H54 (cell line): ENCODE data around the gene SLC35G3.
"Not testable (repeated sequence)": the region's sequence is repeated elsewhere in the genome, so short reads cannot be mapped to it uniquely, and the experiment has no call there.

Experiments
- DNase-seq: peaks from one replicate; pipeline ENCODE4 v3.0.0; 2011; ENCODE audit warnings: low spot score, mixed read lengths; ENCODE audit not compliant: insufficient read length
- FAIRE-seq: peaks from 3 replicates; lab custom pipeline; 2011; peaks lifted over from hg19 to GRCh38; lab: Jason Lieb, UNC
- POLR2A ChIP-seq: IDR thresholded peaks from 2 replicates; pipeline ENCODE4 v1.6.1; 2011; ENCODE audit warnings: low read depth, mild to moderate bottlenecking, low read length

SLC35G3 gene

DNA sequence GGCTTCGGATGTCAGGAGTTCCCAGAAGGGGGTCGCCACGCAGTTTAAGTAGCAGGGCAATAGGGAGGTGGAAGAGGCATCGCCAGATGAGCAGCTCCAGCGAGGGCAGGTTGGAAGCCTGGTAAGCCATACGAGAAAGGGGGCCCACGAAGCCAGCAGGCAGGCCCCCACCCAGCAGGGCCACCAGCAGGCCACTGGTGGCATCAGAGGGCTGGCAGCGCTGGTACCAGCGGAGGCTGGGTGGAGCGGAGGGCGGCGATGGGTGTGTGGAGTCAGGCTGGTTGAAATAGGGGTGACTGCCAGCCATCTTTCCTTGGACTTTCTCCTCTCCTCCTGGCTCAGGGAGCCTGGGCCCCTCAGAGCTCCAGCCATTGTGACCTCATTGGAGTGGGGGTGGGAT is at the start of gene SLC35G3:
SLC35G3 (minus strand) TSS at position 393 of the 400 bp plus-strand sequence; CDS start at position 307, 86 bp downstream.
- not testable (repeated sequence) for FAIRE-seq, DNase-seq

- DNase-seq: peak; percentile 25
- no peak for FAIRE-seq
- no peak for TF ChIP-seq POLR2A
Observed at GRCh38 chr17:35243561-35244340, 49.6 kb upstream of the SLC35G3 start.

- no peak for FAIRE-seq
- peak; percentile 78 for DNase-seq
- peak; percentile 92 for TF ChIP-seq POLR2A
Observed at GRCh38 chr17:35242805-35243560, 48.8 kb upstream of the SLC35G3 start, which contains the start of gene SLFN5. SLFN5 (plus strand) TSS chr17:35243072; CDS start chr17:35258691, 15,619 bp downstream.

DNA sequence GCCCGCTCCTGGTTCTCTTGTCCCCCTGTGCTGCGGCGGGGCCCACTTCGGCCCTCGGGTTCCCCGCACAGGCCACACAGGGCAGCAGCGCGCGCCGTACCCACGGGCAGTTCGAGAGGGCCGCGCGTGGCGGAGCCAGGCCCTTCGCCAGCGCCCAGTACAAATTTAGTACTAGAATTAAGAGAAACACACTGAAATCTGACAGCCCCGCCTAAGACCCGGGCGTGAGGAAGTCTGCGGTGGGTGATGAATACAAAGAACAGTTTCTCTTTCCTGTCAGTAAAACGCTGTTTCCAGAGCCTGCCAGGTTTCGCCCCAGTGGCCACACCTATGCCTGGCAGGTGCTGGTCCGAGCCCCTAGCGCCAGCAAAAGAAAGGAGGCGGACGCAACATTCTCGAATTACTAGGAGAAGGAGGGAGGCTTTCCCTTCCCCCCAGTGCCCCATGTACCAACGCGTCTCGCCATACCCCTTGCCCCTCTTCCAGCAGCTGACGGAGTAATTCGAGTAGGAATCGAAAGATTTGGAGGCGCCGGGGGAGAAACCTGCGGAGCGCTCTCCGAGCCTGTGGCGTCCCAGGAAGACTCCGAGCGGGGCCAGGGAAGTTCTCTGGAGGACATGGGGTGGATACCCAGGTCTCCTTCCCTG is 48.1 kb upstream of the SLC35G3 start:
- DNase-seq (no peak), FAIRE-seq (no peak)
- no peak for TF ChIP-seq POLR2A

DNA sequence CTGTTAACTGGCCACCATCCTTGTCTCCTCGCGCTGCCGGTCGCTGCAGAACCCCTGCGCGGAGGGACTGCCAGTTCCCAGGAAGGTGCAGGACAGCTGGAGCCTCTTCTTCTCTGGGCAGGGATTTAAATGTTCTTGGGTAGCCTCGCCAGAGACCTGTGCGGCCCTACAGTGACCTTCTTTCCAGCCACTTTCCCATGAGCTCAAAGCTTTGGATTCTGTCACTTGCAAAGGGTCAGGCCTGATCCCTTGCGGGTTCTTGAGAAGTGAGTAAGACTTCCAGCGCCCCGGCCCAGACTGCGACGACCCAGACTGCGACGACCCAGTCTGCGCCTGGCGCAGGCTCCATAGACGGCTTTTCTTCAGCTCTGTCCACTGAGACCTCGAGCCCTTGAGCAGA is 47.3 kb upstream of the SLC35G3 start:
- DNase-seq: no peak
- FAIRE-seq: no peak
- TF ChIP-seq POLR2A: no peak

DNA sequence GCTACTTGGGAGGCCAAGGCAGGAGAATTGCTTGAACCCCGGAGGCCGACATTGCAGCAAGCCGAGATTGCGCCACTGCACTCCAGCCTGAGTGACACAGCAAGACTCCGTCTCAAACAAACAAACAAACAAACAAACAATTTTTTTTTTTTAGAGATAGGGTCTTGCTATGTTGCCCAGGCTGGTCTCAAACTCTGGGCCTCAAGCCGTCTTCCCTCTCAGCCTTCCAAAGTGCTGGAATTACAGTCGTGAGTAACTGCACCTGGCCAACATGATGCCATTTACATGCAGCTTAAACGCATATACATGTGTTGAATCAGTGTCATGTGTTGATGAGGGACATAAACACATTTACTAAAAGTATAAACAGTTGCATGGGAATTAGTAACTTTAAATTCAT is 46.7 kb upstream of the SLC35G3 start:
- FAIRE-seq: no peak
- DNase-seq: no peak
- TF ChIP-seq POLR2A: no peak

DNA sequence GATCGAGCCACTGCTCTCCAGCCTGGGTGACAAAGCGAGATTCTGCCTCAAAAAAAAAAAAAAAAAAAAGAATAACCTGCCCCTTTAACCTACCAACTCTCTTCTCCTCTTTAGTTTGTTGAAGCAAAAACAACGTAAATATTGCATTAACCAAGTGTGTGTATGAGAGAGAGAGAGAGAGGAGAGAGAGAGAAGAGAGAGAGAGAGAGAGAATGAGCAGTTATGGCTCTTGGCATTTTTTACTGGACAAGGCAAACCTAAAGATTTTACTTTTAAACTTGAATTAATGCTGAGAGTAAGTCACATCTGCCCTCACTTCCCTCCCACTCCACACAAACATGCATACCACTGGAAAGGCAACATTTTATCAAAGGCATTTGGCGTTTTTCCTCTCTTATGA is 45.6 kb upstream of the SLC35G3 start:
- FAIRE-seq: no peak
- TF ChIP-seq POLR2A: no peak
- DNase-seq: no peak

DNA sequence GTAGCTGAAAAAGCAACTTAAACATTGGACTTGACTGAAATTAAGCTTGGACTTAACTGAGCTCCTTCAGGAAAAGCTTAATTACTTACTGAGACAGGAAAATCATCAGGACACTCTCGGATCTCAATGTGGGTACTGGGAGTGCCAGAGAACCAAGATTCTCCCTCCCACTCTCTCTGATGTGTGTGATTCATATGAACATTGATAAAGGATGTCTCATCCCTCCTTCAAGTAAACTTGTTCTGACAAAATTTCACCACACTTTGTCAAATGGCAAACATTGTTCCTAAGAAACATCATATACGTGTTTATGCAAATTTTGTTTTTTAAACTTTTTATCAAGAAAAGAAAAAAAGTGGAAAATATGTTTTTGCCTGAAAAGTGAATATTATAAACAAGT is 44.6 kb upstream of the SLC35G3 start:
- FAIRE-seq: no peak
- DNase-seq: peak; percentile 34
- TF ChIP-seq POLR2A: no peak

DNA sequence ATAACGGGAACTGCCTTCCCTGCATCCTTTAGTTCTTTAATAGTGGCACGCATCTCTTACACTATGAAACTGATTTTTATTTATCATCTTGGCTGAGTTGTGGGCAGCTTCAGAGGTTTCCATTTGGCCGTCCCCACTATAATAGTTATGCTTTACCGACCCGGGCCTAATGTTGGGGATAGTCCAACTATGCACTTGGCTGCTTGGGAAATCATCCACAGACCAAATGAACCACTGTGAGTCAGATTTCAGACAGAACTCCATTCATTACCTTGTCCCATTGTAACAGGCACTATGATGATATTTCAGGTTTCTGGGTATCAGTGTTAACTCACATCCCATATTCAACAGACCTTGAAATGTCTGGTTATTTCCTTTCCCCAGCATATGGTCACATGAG is 42.6 kb upstream of the SLC35G3 start:
- TF ChIP-seq POLR2A: no peak
- no peak for FAIRE-seq
- no peak for DNase-seq

DNA sequence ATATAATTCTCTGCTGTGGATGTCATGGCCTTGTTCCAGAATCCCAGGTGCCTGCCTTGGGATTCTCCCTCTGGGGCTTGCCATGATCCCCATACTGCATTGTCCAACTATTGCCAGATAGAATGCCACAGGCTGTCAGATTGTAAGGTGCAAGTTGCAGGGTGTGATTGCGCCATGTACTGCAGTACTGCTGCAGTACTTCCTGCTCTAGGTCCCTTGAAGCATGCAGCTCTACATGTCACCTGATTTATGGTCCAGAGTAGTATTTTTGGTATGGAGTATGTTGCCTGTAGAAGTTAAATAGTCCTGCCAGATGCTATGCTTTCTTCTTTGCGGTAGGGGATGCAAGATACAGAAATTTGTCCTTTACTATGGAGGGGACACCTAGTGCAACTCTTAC is 41.7 kb upstream of the SLC35G3 start:
- TF ChIP-seq POLR2A: no peak
- DNase-seq (no peak), FAIRE-seq (no peak)

DNA sequence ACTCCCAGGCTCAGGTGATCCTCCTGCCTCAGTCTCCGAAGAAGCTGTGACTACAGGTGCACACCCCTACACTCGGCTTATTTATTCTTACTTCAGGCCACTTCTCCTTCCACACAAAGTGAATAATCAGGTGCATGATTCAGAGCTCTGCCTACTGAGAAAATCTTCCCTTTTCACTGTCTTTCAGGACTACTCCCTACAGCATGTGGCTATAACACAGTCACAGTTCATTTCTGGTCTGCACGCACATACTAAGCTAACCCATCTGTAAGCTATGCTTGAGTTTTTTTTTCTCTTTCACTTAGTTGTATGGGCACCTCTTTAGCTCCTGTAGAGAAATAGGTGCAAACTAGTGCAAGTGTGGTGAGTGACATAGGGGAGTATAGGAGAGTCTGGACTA is 41.1 kb upstream of the SLC35G3 start:
- FAIRE-seq: no peak

DNA sequence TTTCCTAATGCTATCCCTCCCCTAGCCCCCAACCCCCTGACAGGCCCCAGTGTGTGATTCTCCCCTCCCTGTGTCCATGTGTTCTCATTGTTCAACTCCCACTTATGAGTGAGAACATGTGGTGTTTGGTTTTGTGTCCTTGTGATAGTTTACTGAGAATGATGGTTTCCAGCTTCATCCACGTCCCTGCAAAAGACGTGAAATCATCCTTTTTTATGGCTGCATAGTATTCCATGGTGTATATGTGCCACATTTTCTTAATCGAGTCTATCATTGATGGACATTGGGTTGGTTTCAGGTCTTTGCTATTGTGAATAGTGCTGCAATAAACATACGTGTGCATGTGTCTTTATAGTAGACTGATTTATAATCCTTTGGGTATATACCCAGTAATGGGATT is 40.1 kb upstream of the SLC35G3 start:
- DNase-seq, FAIRE-seq: not testable (repeated sequence)

More for the DNA sequence above, 41.1 kb upstream of the SLC35G3 start:
- TF ChIP-seq POLR2A: no peak
- DNase-seq: no peak

GRCh38 chr17:35229638-35230037 is 35.4 kb upstream of the SLC35G3 start:
- DNase-seq: no peak
- no peak for TF ChIP-seq POLR2A
- no peak for FAIRE-seq

DNA sequence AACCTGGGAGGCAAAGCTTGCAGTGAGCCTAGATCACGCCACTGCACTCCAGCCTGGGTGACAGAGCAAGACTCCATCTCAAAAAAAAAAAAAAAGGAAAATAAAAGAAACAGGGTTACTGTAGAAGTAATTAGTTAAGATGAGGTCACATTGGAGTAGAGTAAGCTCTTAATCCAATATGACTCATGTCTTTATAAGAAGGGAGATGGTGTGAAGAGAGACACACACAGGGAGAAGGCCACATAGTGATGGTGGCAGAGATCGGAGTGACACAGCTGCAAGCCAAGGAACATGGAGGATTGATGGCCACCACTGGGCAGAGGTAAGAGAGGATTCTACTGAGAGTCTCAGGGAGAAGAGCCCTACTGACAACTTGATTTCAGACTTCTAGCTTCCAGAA is 33.4 kb upstream of the SLC35G3 start:
- no peak for TF ChIP-seq POLR2A
- DNase-seq: no peak
- FAIRE-seq: no peak
